Trophoblast cell (in vitro differentiated cells and primary cell): ENCODE measurements around the gene IZUMO4.

Experiments
- DNase-seq, 2 donors: peaks; one replicate each; pipeline ENCODE4 v3.0.0-alpha.2; 2016
- H2AFZ ChIP-seq: 2 replicates; pipeline ENCODE4 v1.6.1; 2013; ENCODE audit warnings: low read length, moderate library complexity, mild to moderate bottlenecking; ENCODE audit not compliant: insufficient read depth, poor library complexity
- H2AK5ac ChIP-seq: 2 replicates; pipeline ENCODE4 v1.6.1; 2013; ENCODE audit warnings: mild to moderate bottlenecking, low read length
- H2BK120ac ChIP-seq: 2 replicates; pipeline ENCODE4 v1.6.1; 2013; ENCODE audit warnings: low read length, mild to moderate bottlenecking, moderate library complexity; ENCODE audit not compliant: insufficient read depth, poor library complexity
- H2BK12ac ChIP-seq: 2 replicates; pipeline ENCODE4 v1.6.1; 2013; ENCODE audit warnings: mild to moderate bottlenecking, low read length, moderate library complexity
- H2BK5ac ChIP-seq: 2 replicates; pipeline ENCODE4 v1.6.1; 2013; ENCODE audit warnings: low read length, low read depth, moderate library complexity, mild to moderate bottlenecking; ENCODE audit not compliant: poor library complexity
- H3K14ac ChIP-seq: 2 replicates; pipeline ENCODE4 v1.6.1; 2013; ENCODE audit warnings: mild to moderate bottlenecking, low read length
- H3K18ac ChIP-seq: 2 replicates; pipeline ENCODE4 v1.6.1; 2013; ENCODE audit warnings: mild to moderate bottlenecking, low read length
- H3K23ac ChIP-seq: 2 replicates; pipeline ENCODE4 v1.6.1; 2013; ENCODE audit warnings: low read length
- H3K27ac ChIP-seq: 2 replicates; pipeline ENCODE4 v1.5.1; 2013; ENCODE audit warnings: low read depth, mild to moderate bottlenecking, inconsistent platforms, low read length, moderate library complexity
- H3K27me3 ChIP-seq: 2 replicates; pipeline ENCODE4 v1.6.1; 2013; ENCODE audit warnings: inconsistent platforms, mild to moderate bottlenecking, low read length, moderate library complexity; ENCODE audit not compliant: insufficient read depth
- H3K36me3 ChIP-seq, 2 experiments: 1 replicate in 1 of 2; 2 replicates in 1 of 2; pipeline ENCODE4 v1.6.1; 2013; ENCODE audit warnings: low read length in 2 of 2, mild to moderate bottlenecking in 2 of 2, moderate library complexity in 1 of 2; ENCODE audit not compliant: insufficient read depth in 2 of 2, control insufficient read depth in 1 of 2
- H3K4ac ChIP-seq: 2 replicates; pipeline ENCODE4 v1.6.1; 2013; ENCODE audit warnings: low read depth, mild to moderate bottlenecking, low read length, moderate library complexity
- H3K4me1 ChIP-seq, 2 experiments: 1 replicate in 1 of 2; 2 replicates in 1 of 2; pipeline ENCODE4 v1.6.1; 2013; ENCODE audit warnings: low read length in 2 of 2, mild to moderate bottlenecking in 2 of 2, moderate library complexity in 1 of 2; ENCODE audit not compliant: insufficient read depth in 2 of 2, control insufficient read depth in 1 of 2
- H3K4me2 ChIP-seq: 2 replicates; pipeline ENCODE4 v1.6.1; 2013; ENCODE audit warnings: inconsistent platforms, mild to moderate bottlenecking, low read length, moderate library complexity
- H3K4me3 ChIP-seq: 2 replicates; pipeline ENCODE4 v1.5.1; 2013; ENCODE audit warnings: mild to moderate bottlenecking, low read depth, low read length, inconsistent platforms
- H3K79me1 ChIP-seq: one replicate; pipeline ENCODE4 v1.6.1; 2013; ENCODE audit warnings: low read length
- H3K79me2 ChIP-seq: 2 replicates; pipeline ENCODE4 v1.6.1; 2013; ENCODE audit warnings: low read length, mild to moderate bottlenecking; ENCODE audit not compliant: control insufficient read depth, insufficient read depth, poor library complexity
- H3K9ac ChIP-seq: 2 replicates; pipeline ENCODE4 v1.6.1; 2013; ENCODE audit warnings: mild to moderate bottlenecking, low read length
- H3K9me3 ChIP-seq: 2 replicates; pipeline ENCODE4 v1.6.1; 2013; ENCODE audit warnings: low read depth, mild to moderate bottlenecking, control low read depth, inconsistent platforms, low read length; ENCODE audit not compliant: insufficient read depth
- H4K12ac ChIP-seq: 2 replicates; pipeline ENCODE4 v1.6.1; 2013; ENCODE audit warnings: low read depth, mild to moderate bottlenecking, low read length, moderate library complexity
- H4K8ac ChIP-seq: 2 replicates; pipeline ENCODE4 v1.6.1; 2013; ENCODE audit warnings: low read depth, mild to moderate bottlenecking, low read length, moderate library complexity
- H4K91ac ChIP-seq: one replicate; pipeline ENCODE4 v1.6.1; 2013; ENCODE audit warnings: low read depth, mild to moderate bottlenecking, low read length, moderate library complexity
- WGBS: extraction: QIAGEN DNeasy Blood & Tissue Kit; methylation state at CpG from one replicate; pipeline ENCODE4 v1.1.7; 2013; ENCODE audit warnings: missing lambda C conversion rate; ENCODE audit not compliant: insufficient read length, insufficient coverage; ENCODE audit errors: extremely low coverage; 5-methylcytosine and 5-hydroxymethylcytosine counted together

Gene IZUMO4

DNA sequence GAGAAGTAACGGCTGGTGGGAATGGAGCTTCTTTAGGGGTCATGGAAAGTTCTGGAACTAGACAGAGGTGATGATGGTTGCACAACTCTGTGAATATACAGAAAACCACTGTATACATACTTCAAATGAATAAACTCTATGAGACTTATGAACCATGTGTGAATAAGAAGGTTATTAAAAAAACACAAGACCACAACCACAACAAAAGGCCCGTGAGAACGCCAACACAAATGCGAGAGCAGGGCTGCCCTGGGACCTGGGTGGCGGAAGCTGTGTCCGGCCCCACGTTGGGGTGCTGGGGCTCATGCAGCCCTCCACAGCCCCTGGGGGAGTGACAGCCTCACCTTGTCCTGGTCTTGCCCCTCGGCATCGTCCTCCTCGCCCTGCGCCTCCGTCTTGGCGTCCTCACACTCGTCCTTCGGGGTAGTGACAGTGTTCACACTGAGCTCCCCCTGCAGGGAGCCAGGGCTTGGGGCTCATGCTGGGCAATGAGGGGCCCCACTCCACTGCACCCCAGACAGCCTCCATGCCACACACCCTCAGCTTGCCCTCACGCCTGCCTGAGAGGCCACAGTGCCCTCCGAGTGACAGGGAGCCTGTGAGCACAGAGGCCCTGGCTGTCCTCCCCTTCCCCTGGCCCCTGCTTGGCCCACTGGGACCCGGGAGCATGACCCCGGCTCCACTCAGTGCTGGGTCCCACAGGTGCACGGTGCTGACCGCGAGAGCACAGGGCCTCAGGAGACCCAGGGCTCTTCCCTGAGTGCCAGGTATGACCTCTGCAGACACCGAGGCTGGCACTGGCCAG is 16.0 kb downstream of the IZUMO4 start:
- H3K4ac ChIP-seq, result no peak overlapping the region
- H3K79me1 ChIP-seq, result no peaks in the 10 kb centered on the region
- no peak overlapping the region for H3K9ac ChIP-seq
- no peak overlapping the region for H2AK5ac ChIP-seq
- H3K27ac ChIP-seq, result no peak overlapping the region
- H2BK120ac ChIP-seq, result no peak overlapping the region
- no peak overlapping the region for H4K8ac ChIP-seq
- peaks cover 95 to 99% of the 10 kb centered on the region in 2 experiments for H3K36me3 ChIP-seq
- H3K18ac ChIP-seq, result no peak overlapping the region
- H3K23ac ChIP-seq, result no peak overlapping the region
- no peak overlapping the region for H2AFZ ChIP-seq
- no peak overlapping the region for H3K14ac ChIP-seq
- no CpG with 5 or more reads among the region's 23 CpGs for WGBS
- H3K79me2 ChIP-seq, result no peaks in the 10 kb centered on the region
- no peak overlapping the region for H4K91ac ChIP-seq
- H3K4me3 ChIP-seq, result no peak overlapping the region
- H3K27me3 ChIP-seq, result no peaks in the 10 kb centered on the region
- no peak overlapping the region for H3K4me2 ChIP-seq
- no peaks in the 10 kb centered on the region for H3K9me3 ChIP-seq
- H4K12ac ChIP-seq, result no peak overlapping the region
- no peak for DNase-seq
- H2BK12ac ChIP-seq, result no peak overlapping the region
- no peaks in the 10 kb centered on the region for H3K4me1 ChIP-seq
- no peak overlapping the region for H2BK5ac ChIP-seq

DNA sequence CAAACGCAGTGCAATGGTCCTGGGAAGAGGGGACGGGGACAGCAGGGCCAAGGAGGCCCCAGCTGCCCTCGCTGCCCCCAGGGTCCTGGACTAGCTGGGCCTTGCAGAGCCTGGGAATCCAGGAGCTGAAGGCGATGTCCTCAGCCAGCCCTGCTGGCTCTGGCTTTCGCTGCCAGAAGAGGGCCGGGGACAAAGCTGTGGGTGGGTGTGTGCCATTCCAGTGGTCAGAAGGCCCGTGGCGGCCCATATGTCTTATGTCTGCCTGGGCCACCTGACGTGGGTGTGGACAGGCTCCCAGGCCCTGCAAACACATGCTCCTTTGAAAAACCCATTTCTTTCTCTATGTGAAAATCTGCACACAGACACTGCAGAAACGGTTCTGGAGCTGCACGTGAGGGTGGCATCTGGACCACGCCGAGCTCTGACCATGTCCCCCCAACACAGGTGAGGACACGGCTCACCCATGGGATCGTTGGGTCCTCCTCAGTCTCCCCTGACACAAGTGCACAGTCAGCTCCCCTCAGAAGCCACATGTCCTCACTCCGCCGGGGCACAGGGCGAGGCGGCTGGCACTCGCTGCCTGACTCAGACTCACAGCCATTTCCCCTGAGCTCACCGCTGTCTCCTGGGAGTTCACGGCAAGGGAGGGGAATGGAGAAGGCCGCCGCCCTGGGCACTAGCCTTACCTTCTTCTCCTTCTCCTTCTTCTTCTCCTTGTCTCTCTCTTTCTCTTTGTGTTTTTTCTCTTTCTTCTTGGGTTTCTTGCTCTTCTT is 16.9 kb downstream of the IZUMO4 start:
- no peak overlapping the region for H4K12ac ChIP-seq
- H3K36me3 ChIP-seq, result peaks cover 98 to 100% of the 10 kb centered on the region in 2 experiments
- no peak overlapping the region for H3K27ac ChIP-seq
- H4K91ac ChIP-seq, result no peak overlapping the region
- H3K14ac ChIP-seq, result no peak overlapping the region
- H3K9me3 ChIP-seq, result no peaks in the 10 kb centered on the region
- no peaks in the 10 kb centered on the region for H3K79me1 ChIP-seq
- no peak for DNase-seq
- WGBS, result no CpG with 5 or more reads among the region's 24 CpGs
- H3K9ac ChIP-seq, result no peak overlapping the region
- H2BK5ac ChIP-seq, result no peak overlapping the region
- H3K4me2 ChIP-seq, result no peak overlapping the region
- no peak overlapping the region for H4K8ac ChIP-seq
- H2AFZ ChIP-seq, result no peak overlapping the region
- no peak overlapping the region for H3K4me3 ChIP-seq
- H3K4me1 ChIP-seq, result no peaks in the 10 kb centered on the region
- H3K79me2 ChIP-seq, result no peaks in the 10 kb centered on the region
- H2BK12ac ChIP-seq, result no peak overlapping the region
- H3K23ac ChIP-seq, result no peak overlapping the region
- H3K4ac ChIP-seq, result no peak overlapping the region
- no peak overlapping the region for H2AK5ac ChIP-seq
- H3K27me3 ChIP-seq, result no peaks in the 10 kb centered on the region
- H3K18ac ChIP-seq, result no peak overlapping the region
- no peak overlapping the region for H2BK120ac ChIP-seq

- Histone ChIP-seq H3K79me2 (no peaks in the 10 kb centered on the region), H2BK12ac (no peak overlapping the region), H3K79me1 (no peaks in the 10 kb centered on the region), H3K14ac (no peak overlapping the region), H2AK5ac (no peak overlapping the region), H4K12ac (no peak overlapping the region), H3K4me2 (no peak overlapping the region), H4K8ac (no peak overlapping the region), H3K4me1 (no peaks in the 10 kb centered on the region), H3K4ac (no peak overlapping the region), H3K27ac (no peak overlapping the region), H2BK5ac (no peak overlapping the region), H2BK120ac (no peak overlapping the region), H4K91ac (no peak overlapping the region), H3K9me3 (no peaks in the 10 kb centered on the region), H3K18ac (no peak overlapping the region), H2AFZ (no peak overlapping the region), H3K23ac (no peak overlapping the region), H3K27me3 (no peaks in the 10 kb centered on the region), H3K36me3 (peaks cover 98 to 99% of the 10 kb centered on the region in 2 experiments), H3K4me3 (no peak overlapping the region), H3K9ac (no peak overlapping the region)
- no peak for DNase-seq
- no CpG with 5 or more reads among the region's 9 CpGs for WGBS
Observed at GRCh38 chr19:2114218-2114617, 17.5 kb downstream of the IZUMO4 start.

GRCh38 chr19:2114821-2115220 is 18.1 kb downstream of the IZUMO4 start:
- Histone ChIP-seq H2AK5ac (no peak overlapping the region), H3K27me3 (no peaks in the 10 kb centered on the region), H3K9me3 (no peaks in the 10 kb centered on the region), H3K4me3 (no peak overlapping the region), H3K79me1 (no peaks in the 10 kb centered on the region), H3K18ac (no peak overlapping the region), H3K4ac (no peak overlapping the region), H4K12ac (no peak overlapping the region), H3K14ac (no peak overlapping the region), H4K91ac (no peak overlapping the region), H3K79me2 (no peaks in the 10 kb centered on the region), H3K27ac (no peak overlapping the region), H2BK5ac (no peak overlapping the region), H2BK120ac (no peak overlapping the region), H3K4me2 (no peak overlapping the region), H3K9ac (no peak overlapping the region), H3K36me3 (peaks cover 95% of the 10 kb centered on the region in 2 experiments), H3K4me1 (no peaks in the 10 kb centered on the region), H4K8ac (no peak overlapping the region), H2BK12ac (no peak overlapping the region), H2AFZ (no peak overlapping the region), H3K23ac (no peak overlapping the region)
- WGBS, result no CpG with 5 or more reads among the region's 21 CpGs
- DNase-seq, result no peak
